GM12891 (cell line): ENCODE measurements around the gene ARHGEF28.

Experiments
- PAX5 ChIP-seq: IDR thresholded peaks from 2 replicates; pipeline ENCODE4 v1.6.1; 2011; ENCODE audit warnings: low read length, moderate library complexity, mild to moderate bottlenecking; ENCODE audit not compliant: insufficient read depth, severe bottlenecking
- POLR2A ChIP-seq: IDR thresholded peaks from 2 replicates; pipeline ENCODE4 v1.6.1; 2011; ENCODE audit warnings: low read depth, low read length, control low read depth
- POLR2AphosphoS5 ChIP-seq: IDR thresholded peaks from 2 replicates; pipeline ENCODE4 v1.6.1; 2011; ENCODE audit warnings: low read depth, low read length, control low read depth
- TAF1 ChIP-seq: IDR thresholded peaks from 2 replicates; pipeline ENCODE4 v1.6.1; 2011; ENCODE audit warnings: low read depth, low read length, control low read depth

DNA sequence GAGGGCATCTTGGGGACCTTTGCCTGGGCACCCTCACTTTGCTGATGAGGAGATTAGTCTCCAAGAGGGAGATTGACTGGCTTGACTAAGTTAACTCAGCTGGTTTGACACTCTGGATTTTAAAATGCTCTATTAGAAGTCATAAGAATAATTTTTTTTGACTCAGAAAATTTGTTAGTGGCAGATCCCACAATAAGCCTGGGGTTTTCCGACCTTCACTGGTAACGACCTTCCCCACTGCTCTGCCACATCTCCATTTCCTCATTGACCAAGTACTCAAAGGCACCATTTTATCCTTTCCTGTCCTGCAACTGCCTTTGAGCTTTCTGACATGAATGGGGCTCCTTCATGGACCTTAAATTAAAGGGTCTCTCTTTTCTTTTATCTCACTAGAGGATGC, 67.0 kb downstream of the ARHGEF28 start:
- no peak for TF ChIP-seq PAX5
- TF ChIP-seq POLR2A, result no peak
- TF ChIP-seq POLR2AphosphoS5, result no peak
- no peak for TF ChIP-seq TAF1
